Measurements from ENCODE around the gene FAM240B. TPM values are rescaled to one million over a fixed set of nuclear protein-coding genes. Genes with fewer than 3 reads are reported as not detected.
A peak's percentile ranks its signal among the peaks of the same experiment; 100 is the strongest.

The FAM240B gene
- total and polyA plus RNA-seq, 2 of the 8 experiments (the other 6 are each of a cell fraction or from before 2014, with no cell fraction given): not detected

DNA sequence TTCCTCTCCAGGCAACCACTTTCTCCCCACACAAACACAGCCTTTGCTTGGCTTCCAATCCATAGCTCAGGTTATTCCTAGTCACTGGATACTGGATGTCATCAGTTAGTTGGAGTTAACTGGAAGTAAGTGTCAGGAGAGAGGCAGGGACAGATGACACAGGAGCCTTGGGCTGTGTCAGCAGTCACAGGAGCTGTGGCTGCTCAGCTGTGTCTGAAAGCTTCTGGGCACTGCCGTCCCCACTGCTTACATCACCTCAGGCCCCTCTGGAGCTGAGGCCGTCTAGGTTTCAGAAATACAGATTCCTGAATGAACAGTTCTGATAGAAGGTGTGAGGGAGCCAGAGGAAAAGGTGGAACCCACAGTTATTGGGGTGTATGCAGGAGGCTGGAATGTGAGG is 17.3 kb upstream of the FAM240B start:
- Histone ChIP-seq H2AK5ac (ENCODE audit: low read depth, low read length) (no peak overlapping the region), H3K27ac (ENCODE audit: low read depth, low read length) (no peak overlapping the region), H3K4me2 (ENCODE audit: insufficient read depth in 1 of 2, low read depth in 2 of 2, low read length in 2 of 2) (no peak overlapping the region), H3K4me3 (ENCODE audit: extremely low read depth in 1 of 4, insufficient read depth in 2 of 4, low read depth in 3 of 4, low read length in 4 of 4) (no peak overlapping the region), H2BK12ac (ENCODE audit: low read depth, low read length) (no peak overlapping the region), H4K91ac (replicated peaks; ENCODE audit: insufficient read length, low read length) (no peak overlapping the region), H2AFZ (ENCODE audit: low read length) (peak overlapping the region; percentile 52; the same call in 1 of the 2 replicates), H2BK20ac (ENCODE audit: low read length) (no peak overlapping the region), H3K9ac (replicated peaks in 1 of 4; ENCODE audit: extremely low read depth in 1 of 4, low read depth in 3 of 4, low read length in 3 of 4) (no peak overlapping the region), H3K18ac (ENCODE audit: extremely low read depth, low read length) (no peak overlapping the region), H3K4ac (replicated peaks; ENCODE audit: insufficient read length, low read depth, low read length) (no peak overlapping the region), H2BK120ac (replicated peaks; ENCODE audit: low read depth, low read length) (no peak overlapping the region), H3K23ac (ENCODE audit: insufficient read length) (no peak overlapping the region), H3K14ac (ENCODE audit: insufficient read length) (no peak overlapping the region), H3K4me1 (replicated peaks in 1 of 4; ENCODE audit: control insufficient read depth in 3 of 4, insufficient read depth in 4 of 4, low read length in 3 of 4) (no peaks in the 10 kb centered on the region), H4K5ac (ENCODE audit: insufficient read length, low read depth, low read length) (no peak overlapping the region), H2BK5ac (ENCODE audit: low read depth, low read length) (peak overlapping the region; percentile 7; the same call in 1 of the 2 replicates), H4K8ac (ENCODE audit: extremely low read depth, insufficient read depth, low read length) (no peak overlapping the region), H3K23me2 (ENCODE audit: low read depth, low read length) (no peaks in the 10 kb centered on the region), H2BK15ac (ENCODE audit: low read length) (no peak overlapping the region), H3K79me2 (ENCODE audit: control insufficient read depth in 1 of 2, insufficient read depth in 2 of 2, low read length in 2 of 2) (no peaks in the 10 kb centered on the region), H3K9me3 (ENCODE audit: insufficient read depth in 2 of 2, low read depth in 1 of 2, low read length in 1 of 2) (no peaks in the 10 kb centered on the region), H3K36me3 (ENCODE audit: control insufficient read depth in 2 of 4, insufficient read depth in 4 of 4, low read length in 3 of 4) (no peaks in the 10 kb centered on the region), H3K27me3 (replicated peaks in 1 of 4; ENCODE audit: control insufficient read depth in 3 of 4, extremely low read depth in 1 of 4, insufficient read depth in 3 of 4, low read length in 3 of 4) (no peaks in the 10 kb centered on the region), H4K20me1 (replicated peaks in 1 of 2; ENCODE audit: control insufficient read depth in 1 of 2, insufficient read depth in 2 of 2, low read length in 2 of 2) (no peaks in the 10 kb centered on the region), H3K79me1 (ENCODE audit: low read depth, low read length) (no peaks in the 10 kb centered on the region), H3K56ac (replicated peaks; ENCODE audit: insufficient read length, low read depth, low read length) (no peak overlapping the region)
- ChIA-PET POLR2A (ENCODE audit: partially characterized antibody) (no interaction called here), CTCF (ENCODE audit: partially characterized antibody) (interaction anchor here (1.0 kb wide), 1 partner anchor 94 kb away, joined by 3 read pairs; no protein-coding TSS in a partner anchor)
- DNase-seq (ENCODE audit: low read depth in 1 of 2, low spot score in 2 of 2): no peak
- TF ChIP-seq CEBPB (IDR thresholded peaks at IDR 0.05; ENCODE audit: low read depth, low read length) (no peak), SIRT6 (IDR thresholded peaks at IDR 0.05; ENCODE audit: low read length) (no peak), EZH2 (IDR thresholded peaks at IDR 0.05; ENCODE audit: low read depth, low read length, severe bottlenecking) (no peak), EP300 (IDR thresholded peaks at IDR 0.05; ENCODE audit: borderline replicate concordance in 1 of 2, low read depth in 2 of 2, low read length in 2 of 2) (no peak)
- TF ChIP-seq, protein P1, sequence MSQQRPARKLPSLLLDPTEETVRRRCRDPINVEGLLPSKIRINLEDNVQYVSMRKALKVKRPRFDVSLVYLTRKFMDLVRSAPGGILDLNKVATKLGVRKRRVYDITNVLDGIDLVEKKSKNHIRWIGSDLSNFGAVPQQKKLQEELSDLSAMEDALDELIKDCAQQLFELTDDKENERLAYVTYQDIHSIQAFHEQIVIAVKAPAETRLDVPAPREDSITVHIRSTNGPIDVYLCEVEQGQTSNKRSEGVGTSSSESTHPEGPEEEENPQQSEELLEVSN (IDR thresholded peaks at IDR 0.05): no peak
- FAIRE-seq: no peak
- WGBS, 2 experiments (ENCODE audit: extremely low coverage in 1 of 2, insufficient coverage in 1 of 2, insufficient read length in 1 of 2, insufficient replicate concordance in 2 of 2, low coverage in 1 of 2, low lambda C conversion rate in 2 of 2, missing lambda C conversion rate in 1 of 2): 100% methylated on average over 2 of the region's 2 CpGs; no CpG with 5 or more reads in 1 of the 2 experiments

Data from H1 (cell line).